Measurements from ENCODE around the gene RPL3.
"Not testable (repeated sequence)": the region's sequence is repeated elsewhere in the genome, so short reads cannot be mapped to it uniquely, and the experiment has no call there.

The RPL3 gene

DNA sequence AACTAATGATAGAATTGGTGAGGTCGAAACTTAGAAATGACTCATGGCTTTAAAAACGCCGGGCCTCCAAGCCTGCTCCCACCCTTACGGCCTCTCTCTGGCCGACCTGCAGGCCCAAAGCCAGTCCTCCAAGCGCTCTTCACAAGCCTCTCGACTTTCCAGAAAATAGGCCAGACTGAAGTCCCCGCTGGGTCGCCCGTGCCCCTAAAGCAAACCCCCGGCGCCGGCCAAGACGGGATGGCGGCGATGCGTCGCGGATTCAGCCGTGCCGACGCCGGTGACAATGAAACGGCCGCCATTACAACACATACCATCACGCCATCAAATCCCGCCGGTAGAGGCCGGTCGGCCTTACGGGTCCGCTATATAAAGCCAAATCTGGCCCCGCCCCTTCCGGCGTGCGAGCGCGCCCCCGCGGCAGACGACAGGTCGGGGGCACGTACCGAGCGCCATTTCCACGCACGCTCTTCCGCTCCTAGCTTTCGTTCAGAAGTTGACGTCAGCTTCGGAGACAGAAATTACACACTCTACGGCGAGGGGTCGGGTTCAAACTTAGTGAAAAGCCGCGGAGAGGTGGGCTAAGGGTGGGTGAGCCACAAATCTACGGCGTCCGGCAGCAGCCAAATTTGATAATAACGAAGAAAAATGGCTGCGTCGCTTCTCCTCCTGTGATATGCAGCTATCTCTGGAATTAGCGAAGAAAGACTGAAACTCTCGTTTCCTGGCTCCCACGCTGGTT lies at the start of gene RPL3:
TSS of gene RPL3 (minus strand) at position 340 of the 739 bp plus-strand sequence. CDS start at position 314, 26 bp downstream.
- DNase-seq (ENCODE audit: low read depth) = peak; percentile 99

DNA sequence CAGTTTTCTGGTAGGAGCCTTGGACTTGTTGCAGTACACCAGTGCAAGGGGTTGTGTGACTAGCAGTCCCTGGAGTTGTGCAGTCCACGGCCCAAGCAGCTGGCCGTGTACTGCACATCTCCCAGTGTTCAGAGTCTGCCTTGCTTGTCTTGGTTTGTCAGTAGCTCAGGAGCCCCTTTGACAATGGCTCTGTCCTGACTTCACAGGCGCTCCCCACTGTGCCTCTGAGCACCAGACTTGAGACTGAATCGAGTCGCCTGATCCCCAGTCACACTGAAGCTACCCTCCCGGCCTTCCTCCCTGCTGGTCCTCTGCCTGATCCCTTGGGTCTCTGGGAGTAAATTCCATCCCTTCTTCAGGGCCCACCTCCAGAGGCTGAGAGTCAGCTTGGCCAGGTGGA lies 49.8 kb upstream of the RPL3 start:
- DNase-seq (ENCODE audit: low read depth) = no peak

GRCh38 chr22:39368461-39368911 lies 49.1 kb upstream of the RPL3 start:
- no peak for DNase-seq (ENCODE audit: low read depth)

- DNase-seq (ENCODE audit: low read depth) = no peak
Measured at GRCh38 chr22:39367035-39367434, 47.6 kb upstream of the RPL3 start.

DNA sequence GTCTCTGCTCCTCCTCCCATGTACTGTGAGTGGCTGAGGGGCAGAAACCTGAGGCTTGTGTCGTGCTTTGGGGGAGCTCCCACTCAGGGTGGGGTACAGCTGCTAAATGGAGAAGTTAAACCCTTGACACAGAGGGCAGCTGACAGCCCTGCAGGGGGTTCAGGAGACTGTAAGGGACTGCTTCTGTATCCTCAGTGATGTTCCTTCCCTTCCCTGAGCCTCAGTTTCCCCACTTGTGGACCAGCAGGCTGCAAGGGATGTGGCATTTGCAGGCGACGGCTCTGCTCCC lies 46.0 kb upstream of the RPL3 start:
- no peak for DNase-seq (ENCODE audit: low read depth)

DNA sequence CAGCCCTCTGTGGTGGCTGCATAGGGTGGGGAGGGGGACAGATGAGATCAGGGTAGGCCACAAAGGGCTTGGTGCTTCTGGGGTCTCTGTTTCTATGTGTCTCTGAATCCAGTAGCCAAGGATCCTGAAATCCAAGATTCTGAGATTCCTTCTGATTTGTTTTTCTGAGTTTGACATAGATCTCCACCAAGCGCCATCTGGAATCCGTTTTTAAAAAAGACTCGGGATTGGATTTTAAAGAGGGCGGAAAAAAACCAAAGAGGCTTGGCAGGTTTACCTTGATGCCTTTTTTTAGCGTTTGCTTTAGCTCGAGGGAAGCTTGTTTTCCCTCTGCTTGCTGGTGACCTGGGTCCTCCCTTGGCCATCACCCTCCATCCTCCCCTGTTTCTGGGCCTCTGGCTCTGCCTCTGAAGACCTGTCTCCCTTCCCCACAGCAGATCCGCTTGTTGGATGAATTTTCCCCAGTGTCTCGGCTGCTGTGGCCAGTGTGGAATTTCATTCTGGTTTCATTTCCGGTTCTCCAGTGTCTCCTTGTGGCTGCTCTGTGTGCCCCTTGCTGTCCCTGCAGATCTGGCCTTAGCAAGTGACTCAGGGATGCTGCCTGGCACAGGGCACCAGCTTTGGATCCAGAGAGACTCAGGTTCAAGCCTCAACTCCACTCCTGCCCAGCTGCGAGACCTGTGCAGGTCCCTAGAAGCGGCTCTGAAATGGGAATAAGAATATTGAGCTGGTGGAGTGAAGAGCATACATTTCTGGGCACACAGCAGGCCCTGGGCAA lies 45.5 kb upstream of the RPL3 start:
- DNase-seq (ENCODE audit: low read depth) = peak; percentile 57

- no peak for DNase-seq (ENCODE audit: low read depth)
Measured at GRCh38 chr22:39363751-39364515, 44.5 kb upstream of the RPL3 start.

DNA sequence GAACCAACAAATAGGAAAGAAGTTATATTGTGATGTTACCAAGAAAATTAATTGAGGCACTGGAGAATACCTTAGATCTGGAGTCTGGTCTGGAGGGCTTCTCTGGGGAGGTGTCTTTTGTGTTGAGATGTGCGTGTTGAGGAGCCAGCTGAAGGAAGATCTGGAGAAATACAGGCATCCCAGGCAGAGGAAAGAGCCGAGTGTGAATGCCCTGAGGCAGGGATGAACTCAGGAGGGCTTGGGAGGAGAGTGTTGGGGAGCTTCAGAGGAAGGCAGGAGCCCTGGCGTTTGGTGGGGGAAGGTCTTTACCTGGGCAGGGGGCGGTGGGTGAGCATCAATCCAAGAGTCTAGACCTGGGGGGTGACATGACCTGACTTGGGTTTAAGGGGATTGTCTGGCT lies 43.5 kb upstream of the RPL3 start:
- DNase-seq (ENCODE audit: low read depth) = no peak

GRCh38 chr22:39362271-39362670 lies 42.8 kb upstream of the RPL3 start:
- peak; percentile 61 for DNase-seq (ENCODE audit: low read depth)

- DNase-seq (ENCODE audit: low read depth) = no peak
Measured at GRCh38 chr22:39361496-39361895, 42.1 kb upstream of the RPL3 start.

DNA sequence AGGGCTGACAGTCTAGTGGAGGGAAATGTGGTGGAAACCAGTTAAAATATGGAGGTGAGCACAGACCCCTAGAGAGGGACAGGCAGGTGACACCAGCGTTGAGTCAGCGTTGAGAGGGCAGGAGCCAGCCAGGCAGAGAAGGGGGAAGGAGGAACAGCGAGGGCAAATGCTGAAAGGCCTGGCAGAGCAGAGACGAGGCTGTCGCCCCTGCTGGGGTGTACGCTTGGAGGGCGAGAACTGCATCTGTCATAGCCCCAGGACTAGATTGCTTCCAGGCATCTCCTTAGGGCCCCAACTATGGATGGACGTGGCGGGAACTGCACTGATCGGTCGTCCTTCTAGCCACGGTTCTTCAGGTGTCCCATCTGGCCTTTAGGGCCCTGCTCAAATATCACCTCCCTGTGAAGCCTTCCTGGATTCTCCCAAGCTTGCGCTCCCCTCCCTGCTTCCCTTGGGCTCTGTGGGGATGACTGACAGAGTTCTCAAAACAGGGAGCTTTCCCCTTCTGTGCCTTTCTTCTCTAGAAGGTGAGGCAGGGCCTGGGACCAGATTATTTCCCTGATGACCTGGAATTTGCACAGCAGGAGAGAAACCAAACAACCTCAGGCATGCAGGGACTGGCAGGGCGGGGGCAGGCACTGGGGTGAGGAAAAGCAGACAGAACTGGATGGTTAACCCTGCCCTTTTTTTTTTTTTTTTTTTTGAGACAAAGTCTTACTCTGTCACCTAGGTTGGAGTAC lies 41.4 kb upstream of the RPL3 start:
- DNase-seq (ENCODE audit: low read depth) = no peak

- DNase-seq (ENCODE audit: low read depth) = no peak
Measured at GRCh38 chr22:39360242-39360641, 40.8 kb upstream of the RPL3 start.

GRCh38 chr22:39359659-39360195 lies 40.3 kb upstream of the RPL3 start:
- no peak for DNase-seq (ENCODE audit: low read depth)

- DNase-seq (ENCODE audit: low read depth) = not testable (repeated sequence)
Measured at GRCh38 chr22:39358197-39358596, 38.8 kb upstream of the RPL3 start.

DNA sequence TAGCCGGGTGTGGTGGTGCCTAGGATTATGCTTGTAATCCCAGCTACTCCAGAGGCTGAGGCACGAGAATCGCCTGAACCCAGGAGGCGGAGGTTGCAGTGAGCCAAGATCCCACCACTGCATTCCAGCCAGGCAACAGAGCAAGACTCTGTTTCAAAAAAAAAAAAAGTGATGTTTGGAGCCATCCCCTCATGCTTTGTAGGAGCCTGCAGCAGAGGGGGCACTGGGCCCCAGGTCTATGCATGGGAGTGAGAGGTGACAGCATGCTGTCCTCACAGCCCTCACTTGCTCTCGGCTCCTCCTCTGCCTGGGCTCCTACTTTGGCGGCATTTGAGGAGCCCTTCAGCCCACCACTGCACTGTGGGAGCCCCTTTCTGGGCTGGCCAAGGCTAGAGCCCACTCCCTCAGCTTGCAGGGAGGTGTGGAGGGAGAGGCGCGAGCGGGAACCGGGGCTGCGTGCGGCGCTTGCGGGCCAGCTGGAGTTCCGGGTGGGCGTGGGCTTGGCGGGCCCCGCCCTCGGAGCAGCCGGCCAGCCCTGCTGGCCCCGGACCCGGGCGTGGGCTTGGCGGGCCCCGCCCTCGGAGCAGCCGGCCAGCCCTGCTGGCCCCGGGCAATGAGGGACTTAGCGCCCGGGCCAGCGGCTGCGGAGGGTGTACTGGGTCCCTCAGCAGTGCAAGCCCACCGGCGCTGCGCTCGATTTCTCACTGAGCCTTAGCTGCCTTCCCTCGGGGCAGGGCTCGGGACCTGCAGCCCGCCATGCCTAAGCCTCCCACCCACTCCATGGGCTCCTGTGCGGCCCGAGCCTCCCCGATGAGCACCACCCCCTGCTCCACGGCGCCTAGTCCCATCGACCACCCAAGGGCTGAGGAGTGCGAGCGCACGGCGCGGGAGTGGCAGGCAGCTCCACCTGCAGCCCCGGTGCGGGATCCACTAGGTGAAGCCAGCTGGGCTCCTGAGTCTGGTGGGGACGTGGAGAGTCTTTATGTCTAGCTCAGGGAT lies 38.0 kb upstream of the RPL3 start:
- DNase-seq (ENCODE audit: low read depth) = not testable (repeated sequence)

GRCh38 chr22:39356464-39356863 lies 37.0 kb upstream of the RPL3 start:
- DNase-seq (ENCODE audit: low read depth) = no peak

DNA sequence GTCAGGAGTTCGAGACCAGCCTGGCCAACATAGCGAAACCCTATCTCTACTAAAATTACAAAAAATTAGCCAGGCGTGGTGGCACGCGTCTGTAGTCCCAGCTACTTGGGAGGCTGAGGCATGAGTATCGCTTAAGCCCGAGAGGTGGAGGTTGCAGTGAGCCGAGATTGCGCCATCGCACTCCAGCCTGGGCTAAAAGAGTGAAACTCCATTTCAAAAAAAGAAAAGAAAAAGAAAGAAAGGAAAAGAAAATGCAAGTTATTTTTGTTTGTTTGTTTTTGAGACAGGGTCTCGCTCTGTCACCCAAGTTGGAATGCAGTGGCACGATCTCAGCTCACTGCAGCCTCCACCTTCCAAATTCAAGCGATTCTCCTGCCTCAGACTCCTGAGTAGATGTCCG lies 36.4 kb upstream of the RPL3 start:
- not testable (repeated sequence) for DNase-seq (ENCODE audit: low read depth)

DNA sequence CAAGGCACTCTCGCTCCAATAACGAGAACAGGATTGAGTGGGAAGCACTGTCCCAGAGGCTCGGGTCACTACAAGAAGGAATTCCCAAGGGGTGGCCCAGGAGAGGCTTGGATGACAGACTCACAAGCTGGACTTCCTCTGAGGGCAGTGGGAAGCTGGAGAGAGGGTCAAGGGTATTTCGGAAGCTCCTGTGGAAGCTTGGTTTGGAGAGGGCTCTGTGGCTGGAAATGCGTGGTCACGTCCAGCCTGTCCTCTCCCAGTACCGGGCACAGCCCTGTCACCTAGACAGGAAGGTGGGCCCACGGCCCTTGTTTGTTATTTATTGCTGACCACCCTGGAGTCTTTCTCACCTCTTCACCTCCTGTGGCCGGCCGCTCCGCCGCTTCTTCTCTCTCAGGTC lies 35.7 kb upstream of the RPL3 start:
- no peak for DNase-seq (ENCODE audit: low read depth)

- peak; percentile 41 for DNase-seq (ENCODE audit: low read depth)
Measured at GRCh38 chr22:39353346-39353745, 33.9 kb upstream of the RPL3 start.

DNA sequence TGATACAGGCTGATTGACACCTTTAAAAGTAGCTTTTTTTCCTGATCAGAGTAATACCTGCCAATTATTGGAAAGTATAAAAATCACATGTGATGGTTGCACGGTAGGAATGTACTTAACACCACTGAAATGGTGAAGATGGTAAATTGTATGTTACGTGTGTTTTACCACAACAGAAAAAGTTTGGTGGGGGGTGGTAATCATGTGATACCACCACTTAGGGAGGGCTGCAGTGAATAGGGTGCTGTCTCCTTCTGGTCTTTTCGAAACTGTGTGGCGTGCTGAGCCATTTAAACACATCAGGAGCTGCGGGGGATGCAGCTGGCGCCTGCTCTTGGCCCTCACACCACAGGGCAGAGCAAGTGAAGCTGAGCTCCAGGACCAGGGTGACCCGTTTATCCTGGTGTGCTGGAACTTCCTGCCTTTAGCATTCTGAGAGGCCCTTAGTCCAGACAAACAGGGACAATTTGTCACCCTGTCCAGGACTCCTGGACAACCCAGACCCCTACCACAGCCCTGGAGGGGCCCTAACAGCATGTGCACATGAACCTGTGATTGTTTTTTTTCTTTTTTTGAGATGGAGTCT lies 33.0 kb upstream of the RPL3 start:
- DNase-seq (ENCODE audit: low read depth) = no peak

Measured in ELR (cell line).